Measurements from ENCODE around the gene SLC13A2. TPM values are rescaled to one million over a fixed set of nuclear protein-coding genes. Genes with fewer than 3 reads are reported as not detected.

The SLC13A2 gene
- total RNA-seq, 2 experiments from 2014 or later, result not detected

GRCh38 chr17:28530926-28531325, 57.5 kb downstream of the SLC13A2 start:
- no peaks in the 10 kb centered on the region for H3K9me3 ChIP-seq (ENCODE audit: control insufficient read depth in 1 of 2, insufficient read depth in 1 of 2, low read length in 2 of 2)
- H3K4me3 Mint-ChIP-seq, result no peak overlapping the region
- no peaks in the 10 kb centered on the region for H3K36me3 Mint-ChIP-seq (ENCODE audit: low read depth)
- intact Hi-C loops (cut with DNase I, micrococcal nuclease), result no loop called here
- no peak overlapping the region for H3K27ac Mint-ChIP-seq
- H3K36me3 ChIP-seq (ENCODE audit: insufficient read depth, low read length), result no peaks in the 10 kb centered on the region
- DNase-seq, result no peak
- H3K27ac ChIP-seq (ENCODE audit: low read depth in 1 of 2, low read length in 2 of 2), result no peak overlapping the region
- H3K4me1 Mint-ChIP-seq (ENCODE audit: low read depth), result no peaks in the 10 kb centered on the region
- H3K27me3 Mint-ChIP-seq, result no peaks in the 10 kb centered on the region
- no peaks in the 10 kb centered on the region for H3K4me1 ChIP-seq (ENCODE audit: insufficient read depth, low read length)
- no peak overlapping the region for H3K4me3 ChIP-seq (ENCODE audit: low read length)
- CTCF ChIA-PET, result no interaction called here
- no peak for TF ChIP-seq CTCF (IDR thresholded peaks at IDR 0.05)
- no peak for ATAC-seq (ENCODE audit: poor library complexity)
- POLR2A ChIA-PET, result no interaction called here
- no peaks in the 10 kb centered on the region for H3K9me3 Mint-ChIP-seq
- H3K27me3 ChIP-seq (ENCODE audit: control insufficient read depth in 1 of 2, insufficient read depth in 2 of 2, low read length in 2 of 2), result no peaks in the 10 kb centered on the region

GRCh38 chr17:28532050-28532960, 58.9 kb downstream of the SLC13A2 start:
- no peak overlapping the region for H3K4me3 Mint-ChIP-seq
- no peak for ATAC-seq (ENCODE audit: poor library complexity)
- no peak overlapping the region for H3K27ac ChIP-seq (ENCODE audit: low read depth in 1 of 2, low read length in 2 of 2)

DNA sequence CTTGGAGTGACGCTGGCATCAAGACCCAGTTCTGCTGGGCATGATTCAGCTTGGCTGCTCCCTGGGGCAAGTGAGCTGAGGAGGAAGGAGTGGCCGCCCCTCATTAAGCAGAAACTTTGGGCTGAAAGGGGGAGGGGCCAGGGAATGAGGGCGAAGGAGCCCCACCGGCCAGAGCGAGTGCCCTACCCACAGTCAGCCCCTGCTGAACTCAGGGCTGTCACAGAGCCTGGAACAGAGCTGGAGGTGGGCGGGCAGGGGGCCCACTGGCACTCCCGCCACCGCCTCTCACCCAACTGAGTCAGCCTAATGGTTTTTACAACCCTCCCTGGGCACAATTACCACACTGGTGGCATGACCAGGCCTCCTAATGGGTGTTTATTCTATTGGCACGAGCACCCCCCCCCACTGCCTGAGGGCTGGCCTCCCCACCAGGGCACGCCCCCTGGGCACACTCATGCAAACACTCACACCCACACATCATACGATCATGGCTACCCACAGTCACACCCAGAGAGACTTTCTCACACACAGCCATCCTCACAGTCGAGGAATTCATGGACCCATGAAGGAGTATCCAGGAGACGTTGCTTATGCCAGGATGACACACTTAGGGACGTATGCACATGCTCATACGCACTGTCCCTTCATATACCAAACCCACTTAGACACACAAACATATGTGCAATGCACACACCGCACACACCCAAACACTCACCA, 59.8 kb downstream of the SLC13A2 start:
- CTCF ChIA-PET, result no interaction called here
- Mint-ChIP-seq H3K27ac (no peak overlapping the region), H3K4me1 (ENCODE audit: low read depth) (no peaks in the 10 kb centered on the region), H3K27me3 (no peaks in the 10 kb centered on the region), H3K9me3 (no peaks in the 10 kb centered on the region), H3K4me3 (no peak overlapping the region), H3K36me3 (ENCODE audit: low read depth) (no peaks in the 10 kb centered on the region)
- intact Hi-C loops (cut with DNase I, micrococcal nuclease), result no loop called here
- TF ChIP-seq CTCF (IDR thresholded peaks at IDR 0.05), result no peak
- POLR2A ChIA-PET, result no interaction called here
- no peaks in the 10 kb centered on the region for H3K9me3 ChIP-seq (ENCODE audit: control insufficient read depth in 1 of 2, insufficient read depth in 1 of 2, low read length in 2 of 2)
- H3K4me1 ChIP-seq (ENCODE audit: insufficient read depth, low read length), result no peaks in the 10 kb centered on the region
- H3K4me3 ChIP-seq (ENCODE audit: low read length), result no peak overlapping the region
- ATAC-seq (ENCODE audit: poor library complexity) (no peak), DNase-seq (no peak)
- H3K36me3 ChIP-seq (ENCODE audit: insufficient read depth, low read length), result no peaks in the 10 kb centered on the region
- no peaks in the 10 kb centered on the region for H3K27me3 ChIP-seq (ENCODE audit: control insufficient read depth in 1 of 2, insufficient read depth in 2 of 2, low read length in 2 of 2)
- no peak overlapping the region for H3K27ac ChIP-seq (ENCODE audit: low read depth in 1 of 2, low read length in 2 of 2)

More at GRCh38 chr17:28532050-28532960, 58.9 kb downstream of the SLC13A2 start:
- Histone ChIP-seq H3K4me3 (ENCODE audit: low read length) (no peak overlapping the region), H3K4me1 (ENCODE audit: insufficient read depth, low read length) (no peaks in the 10 kb centered on the region), H3K36me3 (ENCODE audit: insufficient read depth, low read length) (no peaks in the 10 kb centered on the region), H3K9me3 (ENCODE audit: control insufficient read depth in 1 of 2, insufficient read depth in 1 of 2, low read length in 2 of 2) (no peaks in the 10 kb centered on the region), H3K27me3 (ENCODE audit: control insufficient read depth in 1 of 2, insufficient read depth in 2 of 2, low read length in 2 of 2) (no peaks in the 10 kb centered on the region)
- intact Hi-C loops (cut with DNase I, micrococcal nuclease), result no loop called here
- POLR2A ChIA-PET, result no interaction called here
- no peak for DNase-seq
- Mint-ChIP-seq H3K27ac (no peak overlapping the region), H3K4me1 (ENCODE audit: low read depth) (no peaks in the 10 kb centered on the region), H3K27me3 (no peaks in the 10 kb centered on the region), H3K9me3 (no peaks in the 10 kb centered on the region), H3K36me3 (ENCODE audit: low read depth) (no peaks in the 10 kb centered on the region)
- TF ChIP-seq CTCF (IDR thresholded peaks at IDR 0.05), result no peak
- CTCF ChIA-PET, result no interaction called here
